DOHH2 (cell line): ENCODE results near the gene HHATL.

ENCODE experiments used
- H3F3A ChIP-seq: fragments of 200-600 bp; sonication (generic), shearing (Covaris generic); 2 replicates; pipeline ENCODE4 v1.6.0; 2016; ENCODE audit warnings: antibody characterized with exemption, mild to moderate bottlenecking; ENCODE audit not compliant: control insufficient read depth, insufficient read depth
- H3K27ac ChIP-seq: fragments of 200-600 bp; sonication (generic); 2 replicates; pipeline ENCODE4 v1.5.1; 2014; ENCODE audit warnings: low read depth, mild to moderate bottlenecking, low read length, moderate library complexity
- H3K27me3 ChIP-seq: fragments of 200-600 bp; sonication (generic); 2 replicates; pipeline ENCODE4 v1.6.1; 2014; ENCODE audit warnings: mild to moderate bottlenecking, low read length, mixed read lengths; ENCODE audit not compliant: control insufficient read depth
- H3K36me3 ChIP-seq: fragments of 200-600 bp; sonication (generic); 2 replicates; pipeline ENCODE4 v1.6.1; 2014; ENCODE audit warnings: mild to moderate bottlenecking, low read length, moderate library complexity, mixed read lengths; ENCODE audit not compliant: control insufficient read depth
- H3K4me1 ChIP-seq: fragments of 200-600 bp; sonication (generic); 2 replicates; pipeline ENCODE4 v1.6.1; 2014; ENCODE audit warnings: mild to moderate bottlenecking, low read length, mixed read lengths; ENCODE audit not compliant: control insufficient read depth
- H3K4me2 ChIP-seq: fragments of 200-600 bp; sonication (generic); 2 replicates; pipeline ENCODE4 v1.6.0; 2014; ENCODE audit warnings: mild to moderate bottlenecking, low read length, moderate library complexity
- H3K4me3 ChIP-seq: fragments of 200-600 bp; sonication (generic); 2 replicates; pipeline ENCODE4 v1.5.1; 2014; ENCODE audit warnings: mild to moderate bottlenecking, low read length, mixed read lengths
- H3K79me2 ChIP-seq: fragments of 200-600 bp; sonication (generic); 2 replicates; pipeline ENCODE4 v1.6.1; 2014; ENCODE audit warnings: mild to moderate bottlenecking, low read length, mixed read lengths; ENCODE audit not compliant: control insufficient read depth
- H3K9me2 ChIP-seq: fragments of 200-600 bp; sonication (generic); replicated peaks from 2 replicates; pipeline ENCODE4 v1.6.1; 2014; ENCODE audit warnings: mild to moderate bottlenecking, low read length, mixed read lengths; ENCODE audit not compliant: control insufficient read depth
- H3K9me3 ChIP-seq: fragments of 200-600 bp; sonication (generic); 2 replicates; pipeline ENCODE4 v1.6.1; 2014; ENCODE audit warnings: antibody characterized with exemption, low read length, mixed read lengths; ENCODE audit not compliant: control insufficient read depth, insufficient read depth
- H4K20me1 ChIP-seq: fragments of 200-600 bp; sonication (generic); 2 replicates; pipeline ENCODE4 v1.6.0; 2014; ENCODE audit warnings: low read depth, mild to moderate bottlenecking, antibody characterized with exemption, low read length, moderate library complexity; ENCODE audit not compliant: control insufficient read depth, insufficient read depth
- CTCF ChIP-seq: fragments of 200-600 bp; sonication (generic); IDR thresholded peaks from one replicate; pipeline ENCODE4 v1.5.1; 2014; ENCODE audit warnings: antibody characterized with exemption, mild to moderate bottlenecking, low read depth, low read length; ENCODE audit not compliant: poor library complexity, severe bottlenecking
- EZH2phosphoT487 ChIP-seq: fragments of 200-600 bp; sonication (generic); IDR thresholded peaks from 2 replicates; pipeline ENCODE4 v1.6.1; 2017; ENCODE audit warnings: borderline replicate concordance, mild to moderate bottlenecking, antibody characterized with exemption, low read length, moderate library complexity, mixed read lengths

The HHATL gene

GRCh38 chr3:42684632-42685362 is 17.8 kb downstream of the HHATL start:
- H3K27ac ChIP-seq: no peak overlapping the region
- no peaks in the 10 kb centered on the region for H3K9me2 ChIP-seq
- peaks cover 3% of the 10 kb centered on the region for H3K27me3 ChIP-seq
- H3K9me3 ChIP-seq: no peaks in the 10 kb centered on the region
- TF ChIP-seq EZH2phosphoT487 (no peak), CTCF (no peak)
- no peaks in the 10 kb centered on the region for H4K20me1 ChIP-seq
- no peak overlapping the region for H3K4me2 ChIP-seq
- no peaks in the 10 kb centered on the region for H3K79me2 ChIP-seq
- H3K36me3 ChIP-seq: no peaks in the 10 kb centered on the region
- H3F3A ChIP-seq: no peaks in the 10 kb centered on the region
- H3K4me1 ChIP-seq: no peaks in the 10 kb centered on the region
- no peak overlapping the region for H3K4me3 ChIP-seq

GRCh38 chr3:42683875-42684598 is 18.6 kb downstream of the HHATL start:
- Histone ChIP-seq H4K20me1 (no peaks in the 10 kb centered on the region), H3K9me2 (no peaks in the 10 kb centered on the region), H3K79me2 (no peaks in the 10 kb centered on the region), H3K9me3 (no peaks in the 10 kb centered on the region), H3K27ac (no peak overlapping the region), H3K36me3 (no peaks in the 10 kb centered on the region), H3K4me1 (no peaks in the 10 kb centered on the region), H3F3A (no peaks in the 10 kb centered on the region), H3K27me3 (peaks cover 10% of the 10 kb centered on the region), H3K4me3 (no peak overlapping the region), H3K4me2 (no peak overlapping the region)
- no peak for TF ChIP-seq CTCF
- TF ChIP-seq EZH2phosphoT487: no peak

GRCh38 chr3:42682301-42683070 is 20.1 kb downstream of the HHATL start:
- Histone ChIP-seq H3K27me3 (peaks cover 10% of the 10 kb centered on the region), H4K20me1 (no peaks in the 10 kb centered on the region), H3K9me3 (no peaks in the 10 kb centered on the region), H3F3A (no peaks in the 10 kb centered on the region), H3K4me2 (no peak overlapping the region), H3K27ac (no peak overlapping the region), H3K4me1 (no peaks in the 10 kb centered on the region), H3K79me2 (no peaks in the 10 kb centered on the region), H3K36me3 (no peaks in the 10 kb centered on the region), H3K4me3 (no peak overlapping the region), H3K9me2 (no peaks in the 10 kb centered on the region)
- no peak for TF ChIP-seq EZH2phosphoT487
- no peak for TF ChIP-seq CTCF
